OCI-LY3 (cell line): ENCODE results near the gene BRAF.

ENCODE experiments used
- H2AFZ ChIP-seq: fragments of 200-600, 300-600 bp; shearing (Covaris generic); 2 replicates; pipeline ENCODE4 v1.6.0; 2014; ENCODE audit warnings: antibody characterized with exemption, low read depth, low read length
- H3K27ac ChIP-seq: fragments of 200-600, 300-600 bp; sonication (generic); 2 replicates; pipeline ENCODE4 v1.5.1; 2014; ENCODE audit warnings: mild to moderate bottlenecking, low read length, moderate library complexity, mixed read lengths
- H3K27me3 ChIP-seq: fragments of 200-600, 300-600 bp; sonication (generic); 2 replicates; pipeline ENCODE4 v1.6.1; 2014; ENCODE audit warnings: low read depth, low read length, mixed read lengths
- H3K36me3 ChIP-seq: fragments of 200-600, 300-600 bp; sonication (generic); replicated peaks from 2 replicates; pipeline ENCODE3; 2014; ENCODE audit warnings: low read depth, low read length, mixed read lengths
- H3K4me1 ChIP-seq: fragments of 300-600, 200-600 bp; sonication (generic); 2 replicates; pipeline ENCODE4 v1.6.1; 2014; ENCODE audit warnings: low read length, mixed read lengths
- H3K4me2 ChIP-seq: fragments of 200-600, 300-600 bp; sonication (generic); 2 replicates; pipeline ENCODE4 v1.6.1; 2014; ENCODE audit warnings: low read length, mixed read lengths
- H3K4me3 ChIP-seq: fragments of 300-600, 200-600 bp; sonication (generic); 2 replicates; pipeline ENCODE4 v1.5.1; 2014; ENCODE audit warnings: antibody characterized with exemption, mild to moderate bottlenecking, low read length, moderate library complexity
- H3K79me2 ChIP-seq: fragments of 300-600, 200-600 bp; shearing (Covaris generic); 2 replicates; pipeline ENCODE4 v1.6.1; 2014; ENCODE audit warnings: mild to moderate bottlenecking, low read length, mixed read lengths
- H3K9ac ChIP-seq: fragments of 300-600, 200-600 bp; shearing (Covaris generic); 2 replicates; pipeline ENCODE4 v1.6.0; 2014; ENCODE audit warnings: mild to moderate bottlenecking, low read length, moderate library complexity
- H3K9me3 ChIP-seq: fragments of 200-600, 300-600 bp; shearing (Covaris generic); 2 replicates; pipeline ENCODE4 v1.6.1; 2014; ENCODE audit warnings: low read length, mixed read lengths; ENCODE audit not compliant: insufficient read depth
- H4K20me1 ChIP-seq: fragments of 200-600, 300-600 bp; sonication (generic); 2 replicates; pipeline ENCODE4 v1.6.1; 2016; ENCODE audit warnings: low read length, mixed read lengths; ENCODE audit not compliant: insufficient read depth
- CTCF ChIP-seq: fragments of 200-600, 300-600 bp; sonication (generic); IDR thresholded peaks from 2 replicates; pipeline ENCODE4 v1.5.1; 2014; ENCODE audit warnings: antibody characterized with exemption, low read length, low read depth
- EZH2phosphoT487 ChIP-seq: fragments of 200-600 bp; shearing (Covaris generic); IDR thresholded peaks from 2 replicates; pipeline ENCODE4 v1.6.1; 2018; ENCODE audit warnings: antibody characterized with exemption, mixed run types, low read depth

Gene BRAF

DNA sequence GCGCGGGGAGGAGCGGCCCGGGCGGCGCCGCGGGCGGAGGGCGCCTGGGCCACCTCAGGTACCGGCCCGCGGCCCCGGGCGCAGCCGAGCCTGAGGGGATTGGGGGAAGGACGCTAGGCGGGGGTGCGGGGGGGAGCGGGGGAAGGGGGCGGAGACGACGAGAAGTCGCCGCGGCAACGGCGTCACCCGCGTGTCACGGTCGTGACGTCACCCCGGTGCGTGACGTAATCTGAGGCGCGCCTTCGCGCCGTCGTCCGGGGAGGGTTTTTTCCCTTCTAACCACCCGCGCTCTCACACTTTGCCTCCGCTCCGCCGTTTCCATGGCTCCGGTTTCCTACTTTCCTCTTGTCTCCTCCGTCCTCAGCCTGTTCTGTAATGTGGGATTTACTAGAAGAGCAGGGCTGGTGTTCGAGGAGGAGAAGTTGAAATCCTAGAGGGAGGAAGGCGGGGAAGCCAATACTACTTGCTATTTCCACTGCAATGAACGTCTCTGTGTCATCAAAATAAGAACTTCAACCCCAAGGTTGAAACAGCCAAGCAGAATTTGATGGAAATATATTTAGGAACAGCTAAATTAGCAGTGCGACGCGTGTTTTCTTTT, at the start of gene BRAF:
Gene BRAF, minus strand, starts transcription at position 109 of the 601 bp plus-strand sequence. CDS start 226 bp downstream, outside the sequence.
- no peaks in the 10 kb centered on the region for H3K36me3 ChIP-seq
- TF ChIP-seq EZH2phosphoT487, result no peak
- no peak for TF ChIP-seq CTCF
- peaks cover 32% of the 10 kb centered on the region for H4K20me1 ChIP-seq
- H3K4me2 ChIP-seq, result peak within 1 kb of the TSS; percentile 97
- peaks cover 46% of the 10 kb centered on the region for H3K79me2 ChIP-seq
- peak within 1 kb of the TSS; percentile 93 for H2AFZ ChIP-seq
- no peaks in the 10 kb centered on the region for H3K9me3 ChIP-seq
- H3K4me3 ChIP-seq, result peak within 1 kb of the TSS; percentile 94
- H3K9ac ChIP-seq, result peak within 1 kb of the TSS; percentile 96
- H3K27ac ChIP-seq, result peak within 1 kb of the TSS; percentile 77
- peaks cover 29% of the 10 kb centered on the region for H3K4me1 ChIP-seq
- no peaks in the 10 kb centered on the region for H3K27me3 ChIP-seq

- H3K27me3 ChIP-seq, result no peaks in the 10 kb centered on the region
- no peak overlapping the region for H3K4me3 ChIP-seq
- no peaks in the 10 kb centered on the region for H3K36me3 ChIP-seq
- no peak overlapping the region for H3K27ac ChIP-seq
- H3K4me1 ChIP-seq, result no peaks in the 10 kb centered on the region
- H3K4me2 ChIP-seq, result no peak overlapping the region
- H4K20me1 ChIP-seq, result no peaks in the 10 kb centered on the region
- no peak for TF ChIP-seq EZH2phosphoT487
- no peak for TF ChIP-seq CTCF
- H3K9me3 ChIP-seq, result no peaks in the 10 kb centered on the region
- H3K79me2 ChIP-seq, result no peaks in the 10 kb centered on the region
- no peak overlapping the region for H2AFZ ChIP-seq
- H3K9ac ChIP-seq, result no peak overlapping the region
These were observed 48.4 kb upstream of the BRAF start for GRCh38 chr7:140972876-140973829.

DNA sequence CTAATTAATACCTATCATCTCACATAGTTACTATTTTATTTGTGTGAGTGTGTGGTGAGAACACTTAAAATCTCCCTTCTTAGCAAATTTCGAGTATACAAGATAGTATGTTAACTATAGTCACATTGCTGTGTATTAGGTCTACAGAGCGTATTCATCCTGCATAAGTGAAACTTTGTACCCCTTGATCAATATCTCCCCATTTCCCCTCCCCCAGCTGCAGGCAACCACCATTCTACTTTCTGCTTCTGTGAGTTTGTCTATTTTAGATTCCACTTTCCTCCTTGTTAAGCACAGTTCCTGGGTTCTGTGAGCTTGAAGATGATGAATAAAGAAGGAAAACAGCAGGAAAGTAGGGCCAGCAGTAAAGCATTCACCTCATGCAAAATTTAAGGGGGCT, 47.6 kb upstream of the BRAF start:
- H3K79me2 ChIP-seq, result no peaks in the 10 kb centered on the region
- H3K4me2 ChIP-seq, result no peak overlapping the region
- no peak overlapping the region for H3K27ac ChIP-seq
- no peak overlapping the region for H3K4me3 ChIP-seq
- no peaks in the 10 kb centered on the region for H3K36me3 ChIP-seq
- H4K20me1 ChIP-seq, result no peaks in the 10 kb centered on the region
- H2AFZ ChIP-seq, result no peak overlapping the region
- no peaks in the 10 kb centered on the region for H3K27me3 ChIP-seq
- no peaks in the 10 kb centered on the region for H3K4me1 ChIP-seq
- H3K9ac ChIP-seq, result no peak overlapping the region
- TF ChIP-seq EZH2phosphoT487 (no peak), CTCF (no peak)
- no peaks in the 10 kb centered on the region for H3K9me3 ChIP-seq

DNA sequence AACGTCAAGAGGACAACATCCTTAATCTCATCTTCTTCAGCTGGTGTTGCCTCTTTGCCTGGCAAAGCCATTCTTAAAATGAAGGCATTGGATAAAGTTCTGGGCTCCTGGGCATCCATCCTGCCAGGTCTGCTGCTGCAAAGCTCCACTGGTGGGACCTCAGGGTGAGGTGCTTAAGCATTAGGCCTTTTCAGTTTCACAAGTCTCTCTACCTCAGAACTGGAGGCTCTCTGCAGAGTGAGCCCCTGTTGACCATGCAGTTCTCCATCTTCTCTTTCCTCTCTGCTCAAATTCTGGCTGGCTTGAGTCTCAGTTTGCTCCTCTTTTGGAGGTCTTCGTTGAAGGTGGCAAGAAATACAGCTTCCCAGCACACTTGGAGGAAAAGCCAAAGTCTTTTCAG, 42.7 kb upstream of the BRAF start:
- Histone ChIP-seq H3K36me3 (no peaks in the 10 kb centered on the region), H3K4me1 (no peaks in the 10 kb centered on the region), H3K4me2 (no peak overlapping the region), H3K9me3 (no peaks in the 10 kb centered on the region), H3K27ac (no peak overlapping the region), H4K20me1 (no peaks in the 10 kb centered on the region), H3K79me2 (no peaks in the 10 kb centered on the region), H3K9ac (no peak overlapping the region), H3K27me3 (peaks cover 3% of the 10 kb centered on the region; the same call in 1 of the 2 replicates), H2AFZ (no peak overlapping the region), H3K4me3 (no peak overlapping the region)
- TF ChIP-seq CTCF, result no peak
- TF ChIP-seq EZH2phosphoT487, result no peak
